Forelimb muscle (tissue), 1 donor: ENCODE measurements around the gene CLMP. TPM values are rescaled to one million over a fixed set of nuclear protein-coding genes. Genes with fewer than 3 reads are reported as not detected.
"Not testable (repeated sequence)": the region's sequence is repeated elsewhere in the genome, so short reads cannot be mapped to it uniquely, and the experiment has no call there.

Experiments
- DNase-seq: peaks from one replicate; pipeline ENCODE4 v3.0.0-alpha.2; 2013; ENCODE audit warnings: low read depth
- polyA plus RNA-seq: library from polyadenylated mRNA; unstranded; fragments of 120-200 nt; gene quantifications from one replicate; pipeline ENCODE4 v1.2.1, GENCODE V29; 2013; ENCODE audit not compliant: insufficient read length

The CLMP gene
- polyA plus RNA-seq, 1 donor = 12.0 TPM

GRCh38 chr11:123135863-123136446, 59.1 kb downstream of the CLMP start:
- no peak for DNase-seq

GRCh38 chr11:123132881-123133280, 62.2 kb downstream of the CLMP start:
- no peak for DNase-seq

GRCh38 chr11:123132034-123132766, 62.8 kb downstream of the CLMP start:
- DNase-seq = not testable (repeated sequence)

GRCh38 chr11:123129920-123130319, 65.1 kb downstream of the CLMP start:
- no peak for DNase-seq

GRCh38 chr11:123125169-123125568, 69.9 kb downstream of the CLMP start:
- DNase-seq = no peak

- no peak for DNase-seq
Measured at GRCh38 chr11:123122852-123123251, 72.2 kb downstream of the CLMP start.

- DNase-seq = no peak
Measured at GRCh38 chr11:123122341-123122740, 72.7 kb downstream of the CLMP start.

GRCh38 chr11:123116486-123116885, 78.6 kb downstream of the CLMP start:
- no peak for DNase-seq

- no peak for DNase-seq
Measured at GRCh38 chr11:123111465-123111864, 83.6 kb downstream of the CLMP start.

- DNase-seq = no peak
Measured at GRCh38 chr11:123110397-123110796, 84.7 kb downstream of the CLMP start.

GRCh38 chr11:123107945-123108495, 87.0 kb downstream of the CLMP start:
- no peak for DNase-seq

GRCh38 chr11:123104697-123105096, 90.4 kb downstream of the CLMP start:
- DNase-seq = no peak

- DNase-seq = peak; percentile 68
Measured at GRCh38 chr11:123103326-123103980, 91.6 kb downstream of the CLMP start.

GRCh38 chr11:123100379-123101085, 94.5 kb downstream of the CLMP start:
- no peak for DNase-seq

- no peak for DNase-seq
Measured at GRCh38 chr11:123098990-123099389, 96.1 kb downstream of the CLMP start.

GRCh38 chr11:123093739-123094138, 101.3 kb downstream of the CLMP start:
- DNase-seq = no peak

- DNase-seq = no peak
Measured at GRCh38 chr11:123091506-123091905, 103.5 kb downstream of the CLMP start.

- DNase-seq = not testable (repeated sequence)
Measured at GRCh38 chr11:123090168-123090567, 104.9 kb downstream of the CLMP start.

- not testable (repeated sequence) for DNase-seq
Measured at GRCh38 chr11:123088896-123089295, 106.2 kb downstream of the CLMP start.

- DNase-seq = not testable (repeated sequence)
Measured at GRCh38 chr11:123087657-123088056, 107.4 kb downstream of the CLMP start.

- DNase-seq = no peak
Measured at GRCh38 chr11:123086305-123086704, 108.7 kb downstream of the CLMP start.

GRCh38 chr11:123085497-123085896, 109.6 kb downstream of the CLMP start:
- DNase-seq = no peak
